ENCODE data around the gene FAM89B. TPM values are rescaled to one million over a fixed set of nuclear protein-coding genes. Genes with fewer than 3 reads are reported as not detected.
A peak's percentile ranks its signal among the peaks of the same experiment; 100 is the strongest.

Gene FAM89B
- total RNA-seq, 1 experiment from 2014 or later: 122 TPM

- peak; percentile 67 for DNase-seq (ENCODE audit: low spot score)
These were observed 16.1 kb downstream of the FAM89B start for GRCh38 chr11:65588199-65589054.

- DNase-seq (ENCODE audit: low spot score): no peak
These were observed 17.3 kb downstream of the FAM89B start for GRCh38 chr11:65589444-65590239.

- no peak for DNase-seq (ENCODE audit: low spot score)
These were observed 18.0 kb downstream of the FAM89B start for GRCh38 chr11:65590240-65590738.

GRCh38 chr11:65591939-65592857 is 19.9 kb downstream of the FAM89B start:
- DNase-seq (ENCODE audit: low spot score): no peak

- DNase-seq (ENCODE audit: low spot score): no peak
These were observed 20.6 kb downstream of the FAM89B start for GRCh38 chr11:65592858-65593517.

- DNase-seq (ENCODE audit: low spot score): no peak
These were observed 21.4 kb downstream of the FAM89B start for GRCh38 chr11:65593518-65594414.

- DNase-seq (ENCODE audit: low spot score): no peak
These were observed 22.8 kb downstream of the FAM89B start for GRCh38 chr11:65595131-65595530.

GRCh38 chr11:65595543-65596281 is 23.4 kb downstream of the FAM89B start, which contains the start of gene KCNK7:
Gene KCNK7, minus strand, starts transcription at chr11:65595800. Its CDS starts 28 bp downstream, at chr11:65595772.
- peak; percentile 68 for DNase-seq (ENCODE audit: low spot score)

GRCh38 chr11:65596520-65596919 is 24.2 kb downstream of the FAM89B start:
- no peak for DNase-seq (ENCODE audit: low spot score)

GRCh38 chr11:65598258-65598699 is 25.9 kb downstream of the FAM89B start:
- no peak for DNase-seq (ENCODE audit: low spot score)

- DNase-seq (ENCODE audit: low spot score): no peak
These were observed 27.0 kb downstream of the FAM89B start for GRCh38 chr11:65599216-65599954.

- no peak for DNase-seq (ENCODE audit: low spot score)
These were observed 27.6 kb downstream of the FAM89B start for GRCh38 chr11:65599955-65600246.

GRCh38 chr11:65604258-65604657 is 31.9 kb downstream of the FAM89B start:
- no peak for DNase-seq (ENCODE audit: low spot score)

- DNase-seq (ENCODE audit: low spot score): peak; percentile 97
These were observed 34.7 kb downstream of the FAM89B start for GRCh38 chr11:65606876-65607613.

GRCh38 chr11:65607614-65608426 is 35.5 kb downstream of the FAM89B start:
- no peak for DNase-seq (ENCODE audit: low spot score)

- DNase-seq (ENCODE audit: low spot score): no peak
These were observed 36.9 kb downstream of the FAM89B start for GRCh38 chr11:65609229-65609628.

- no peak for DNase-seq (ENCODE audit: low spot score)
These were observed 37.3 kb downstream of the FAM89B start for GRCh38 chr11:65609665-65610064.

Measured in HT-29 (cell line).